Measurements from ENCODE around the gene TRPM3.

Gene TRPM3

DNA sequence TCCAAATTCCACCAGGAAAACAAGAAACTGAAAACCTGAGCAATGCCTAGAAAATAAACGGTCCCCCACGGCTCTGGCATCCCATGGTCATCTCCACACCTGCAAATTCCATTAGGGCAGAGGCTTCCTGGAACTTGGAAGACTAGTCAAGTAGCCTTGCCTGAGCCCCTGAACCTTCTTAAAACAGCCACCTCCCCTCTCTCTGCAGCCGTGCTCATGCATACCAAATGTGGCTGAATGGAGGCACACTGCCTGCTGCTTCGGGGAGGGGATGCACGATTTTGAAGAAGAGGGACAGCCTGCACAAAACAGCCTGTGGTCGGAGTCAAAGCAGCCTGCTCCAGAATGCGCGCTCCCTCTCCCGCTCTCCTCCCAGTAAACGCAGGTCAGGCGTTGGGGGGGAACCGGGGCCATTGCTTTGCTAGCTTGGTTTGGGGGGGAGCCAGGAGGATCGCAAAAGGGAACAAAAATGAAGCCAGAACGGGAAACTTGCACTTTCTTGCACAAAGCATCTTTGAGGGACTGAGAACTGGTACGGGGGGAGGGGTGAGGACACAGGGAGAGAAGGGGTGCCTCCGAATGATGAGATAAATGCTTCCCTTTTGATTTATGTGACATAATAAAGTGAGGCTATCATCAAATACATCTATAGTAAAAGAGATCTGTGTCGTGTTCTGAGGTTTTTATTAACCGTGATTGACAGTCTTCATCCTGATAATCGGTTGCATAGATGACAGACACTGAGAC is at the start of gene TRPM3:
TRPM3 (minus strand) TSS at position 347 of the 747 bp plus-strand sequence; CDS start at position 80, 267 bp downstream.
- no peak for DNase-seq (ENCODE audit: low read depth)

DNA sequence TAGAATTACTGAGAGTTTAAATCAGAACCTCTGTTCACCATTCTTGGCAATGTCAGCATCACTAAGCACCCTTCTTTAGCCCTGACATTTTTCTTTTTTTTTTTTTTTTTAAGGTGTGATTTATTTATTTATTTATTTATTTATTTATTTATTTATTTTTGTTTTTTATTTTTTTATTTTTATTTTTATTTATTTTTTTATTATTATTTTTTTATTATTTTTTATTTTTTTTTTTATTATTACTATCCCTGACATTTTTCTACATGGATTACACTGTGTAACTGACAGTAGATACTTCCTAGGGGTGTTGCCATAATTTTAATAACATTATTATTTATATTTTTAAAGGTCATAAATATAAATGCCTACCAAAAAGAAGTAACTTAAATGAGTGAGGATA is 47.0 kb upstream of the TRPM3 start:
- DNase-seq (ENCODE audit: low read depth), result no peak

DNA sequence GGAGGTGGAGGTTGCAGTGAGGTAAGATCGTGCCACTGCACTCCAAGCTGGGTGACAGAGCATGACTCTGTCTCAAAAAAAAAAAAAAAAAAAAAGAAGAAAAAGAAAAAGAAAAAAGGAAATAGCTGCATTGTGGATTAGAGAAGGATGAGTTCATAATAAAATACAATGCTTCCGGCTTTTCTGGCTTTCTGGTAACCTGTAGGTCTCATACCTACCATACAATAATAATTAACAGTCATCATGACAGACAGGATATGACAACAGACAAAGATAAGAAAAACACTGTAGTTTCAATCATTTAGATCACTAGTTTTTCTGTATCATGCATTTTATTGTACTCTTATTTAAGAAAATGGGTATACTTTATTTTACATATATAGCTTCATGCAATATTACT is 40.7 kb upstream of the TRPM3 start:
- no peak for DNase-seq (ENCODE audit: low read depth)

DNA sequence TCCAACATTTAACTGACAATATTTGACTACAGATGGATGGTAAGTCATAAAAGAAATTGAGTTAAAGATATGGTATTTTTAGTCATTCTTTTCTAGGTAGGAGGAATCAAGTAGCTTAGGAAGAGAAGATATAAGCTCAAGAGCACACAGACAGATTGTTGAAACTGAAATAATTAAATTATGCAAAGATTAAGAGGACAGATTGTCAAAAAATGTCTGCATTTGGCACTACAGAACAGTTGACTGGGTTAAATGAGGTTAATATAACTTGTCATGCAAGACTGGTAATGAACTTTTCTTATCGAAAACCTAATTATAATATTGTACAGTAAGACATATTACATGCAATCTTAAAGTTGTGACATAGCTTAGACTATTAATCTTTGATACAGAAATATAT is 36.3 kb upstream of the TRPM3 start:
- DNase-seq (ENCODE audit: low read depth), result no peak

DNA sequence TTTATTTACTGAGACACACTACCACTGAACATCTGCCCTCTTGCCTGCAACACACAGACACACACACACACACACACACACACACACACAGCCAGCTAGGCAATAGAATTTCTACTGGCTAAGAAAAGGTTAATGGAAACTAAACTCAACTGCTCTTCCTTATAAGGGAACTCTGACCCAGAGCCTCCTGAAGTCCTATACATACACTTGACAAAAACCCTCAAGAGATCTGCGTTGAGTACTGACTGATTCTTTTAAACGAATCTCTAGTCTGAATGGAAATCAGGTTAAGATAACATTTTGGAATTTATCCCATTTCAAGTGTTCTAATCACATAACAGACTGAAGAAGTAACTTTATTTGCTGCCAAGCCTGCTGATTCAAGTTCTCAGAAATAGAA is 25.9 kb upstream of the TRPM3 start:
- DNase-seq (ENCODE audit: low read depth), result no peak

DNA sequence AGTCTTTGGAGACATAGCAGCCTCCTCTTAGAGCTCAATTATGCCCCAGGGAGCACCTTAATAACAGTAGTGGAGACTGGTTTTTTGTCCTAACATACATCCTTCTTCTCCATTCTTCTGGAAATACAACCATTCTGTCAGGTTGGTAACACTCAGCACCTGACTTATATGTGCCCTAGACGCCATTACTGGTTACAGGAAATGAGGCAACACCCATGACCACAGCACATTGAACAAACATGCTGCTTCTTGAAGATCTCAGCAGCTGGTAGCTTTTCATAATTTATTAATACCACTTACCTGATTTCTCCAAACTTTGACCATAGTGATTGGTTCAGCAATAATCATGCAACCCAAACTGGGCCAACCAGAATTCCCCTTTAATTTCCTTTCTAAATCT is 25.1 kb upstream of the TRPM3 start:
- DNase-seq (ENCODE audit: low read depth), result no peak

DNA sequence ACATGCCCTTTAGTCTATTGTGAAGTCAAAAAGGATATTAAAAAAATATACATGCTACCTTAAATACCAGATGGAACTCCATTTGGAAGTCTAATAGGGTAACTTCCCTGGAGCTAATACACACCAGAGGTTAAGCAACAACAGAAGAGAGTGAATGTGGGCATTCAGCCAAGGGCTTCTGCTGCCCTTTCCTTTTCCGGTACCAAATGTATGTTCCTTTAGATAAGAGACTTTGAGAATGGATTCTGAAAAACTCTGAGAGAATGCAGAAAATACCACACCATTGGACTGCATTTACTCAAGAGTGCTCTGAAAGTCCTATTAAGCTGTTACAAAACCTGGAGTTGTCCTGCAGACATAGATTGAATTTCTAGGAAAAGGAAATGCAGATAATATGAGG is 23.8 kb upstream of the TRPM3 start:
- peak; percentile 61 for DNase-seq (ENCODE audit: low read depth)

DNA sequence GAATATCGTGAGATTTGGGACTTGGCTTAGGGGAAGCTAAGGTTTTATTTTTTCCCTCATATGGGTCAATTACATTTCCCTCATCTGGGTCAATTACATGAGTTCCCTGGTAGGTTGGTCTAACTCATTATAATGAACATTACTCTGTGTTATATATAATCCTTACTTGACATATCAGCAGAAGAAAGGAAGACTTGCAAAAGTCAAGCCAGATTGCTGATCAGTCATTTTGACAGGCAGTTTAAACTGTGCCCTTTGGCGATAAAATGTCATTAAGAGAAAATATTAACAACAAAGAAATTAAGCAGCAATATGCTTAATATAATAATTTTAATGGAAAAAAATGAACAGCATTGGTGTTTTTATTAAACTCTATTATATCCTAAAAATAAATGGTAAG is 23.1 kb upstream of the TRPM3 start:
- DNase-seq (ENCODE audit: low read depth), result no peak

DNA sequence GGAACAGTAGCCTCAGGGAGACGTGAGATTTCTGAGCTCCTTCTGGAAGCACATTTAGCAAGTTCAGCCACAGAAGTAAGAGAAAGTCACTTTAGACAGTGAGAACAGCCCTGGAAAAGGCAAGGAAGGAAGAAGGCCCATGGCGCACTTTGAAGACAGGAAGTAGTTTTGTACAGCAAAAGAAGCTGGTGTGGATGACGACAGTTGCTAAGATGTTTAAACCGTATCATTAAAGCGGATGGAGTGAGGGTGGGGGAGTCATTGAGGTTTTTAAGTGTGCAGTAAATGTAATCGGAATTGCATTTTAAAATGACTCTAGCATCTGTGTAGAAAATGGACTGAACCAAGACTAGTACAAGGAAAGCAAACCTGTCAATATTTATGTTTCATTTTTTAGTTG is 15.3 kb upstream of the TRPM3 start:
- no peak for DNase-seq (ENCODE audit: low read depth)

DNA sequence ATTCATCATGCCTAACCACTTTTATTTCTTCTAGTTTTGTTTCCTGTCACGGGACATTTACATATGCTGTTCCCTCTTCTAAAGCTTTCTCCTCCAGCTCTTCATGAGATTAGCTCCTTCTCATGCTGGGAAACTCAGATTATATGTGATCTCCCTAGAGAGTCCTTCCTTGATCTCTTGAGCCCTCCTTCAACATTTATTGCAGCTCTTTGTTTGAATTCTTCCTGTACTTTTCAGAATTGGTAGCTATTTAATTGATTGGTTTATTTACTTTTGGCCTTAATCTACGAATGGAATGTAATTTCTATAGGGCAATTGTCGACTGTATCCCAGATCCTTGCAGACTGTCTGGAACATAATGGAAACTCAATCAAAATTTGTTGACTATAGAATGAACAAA is 9.7 kb upstream of the TRPM3 start:
- no peak for DNase-seq (ENCODE audit: low read depth)

DNA sequence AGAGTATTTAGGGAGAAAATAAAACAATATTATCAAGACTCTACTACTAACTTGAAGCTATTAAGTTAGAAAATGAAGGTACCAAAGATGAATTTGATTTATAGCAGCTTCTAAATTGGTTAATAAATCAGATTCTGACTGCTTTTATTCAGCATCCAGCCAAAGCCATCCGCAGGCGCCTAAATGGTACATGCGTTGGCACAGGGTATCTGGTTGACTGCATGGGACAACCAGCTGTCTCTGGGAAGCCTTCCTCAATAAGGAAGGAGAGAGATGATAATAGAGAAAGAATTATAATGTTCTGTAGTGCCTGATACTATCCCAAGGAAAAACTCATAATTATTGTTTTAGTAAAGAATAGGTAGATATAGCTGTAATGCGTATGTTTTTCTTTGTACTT is 9.1 kb upstream of the TRPM3 start:
- DNase-seq (ENCODE audit: low read depth), result no peak

DNA sequence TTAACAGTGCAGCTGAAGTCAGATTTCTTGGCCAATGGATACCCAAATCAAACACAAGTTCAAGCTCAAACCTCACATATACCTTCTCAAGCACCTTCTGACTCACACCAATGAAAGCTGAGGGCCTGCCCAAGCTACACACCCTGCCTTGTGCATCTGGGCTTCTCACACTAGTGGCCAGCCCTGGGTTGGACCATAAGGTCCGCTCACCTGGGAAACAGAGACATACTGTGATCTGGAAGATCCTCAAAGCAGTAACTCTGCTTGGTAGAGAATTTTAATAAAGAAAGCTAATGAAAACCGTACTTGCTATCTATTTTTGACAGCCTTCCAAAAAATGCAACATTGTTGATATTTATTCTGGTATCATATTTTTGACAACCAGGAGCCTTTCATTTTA is 7.4 kb upstream of the TRPM3 start:
- no peak for DNase-seq (ENCODE audit: low read depth)

DNA sequence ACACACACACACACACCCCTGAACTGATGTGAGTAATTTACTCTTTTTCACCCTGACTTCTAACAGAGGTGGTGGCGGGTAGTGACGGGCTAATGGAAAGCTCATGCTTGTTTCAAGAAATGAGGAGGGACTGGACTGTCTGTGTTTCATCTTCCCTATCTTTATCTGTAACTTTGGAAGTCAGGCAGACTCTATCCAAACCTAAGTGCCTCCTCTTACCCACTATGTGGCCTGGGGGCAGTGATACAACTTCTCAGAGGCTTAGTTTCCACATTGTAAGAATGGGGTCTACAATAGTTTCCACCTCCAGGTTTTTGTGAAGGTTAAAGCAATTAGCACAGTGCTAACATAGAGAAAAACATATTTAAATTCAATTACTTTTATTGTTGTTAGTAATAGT is 5.9 kb upstream of the TRPM3 start:
- no peak for DNase-seq (ENCODE audit: low read depth)

DNA sequence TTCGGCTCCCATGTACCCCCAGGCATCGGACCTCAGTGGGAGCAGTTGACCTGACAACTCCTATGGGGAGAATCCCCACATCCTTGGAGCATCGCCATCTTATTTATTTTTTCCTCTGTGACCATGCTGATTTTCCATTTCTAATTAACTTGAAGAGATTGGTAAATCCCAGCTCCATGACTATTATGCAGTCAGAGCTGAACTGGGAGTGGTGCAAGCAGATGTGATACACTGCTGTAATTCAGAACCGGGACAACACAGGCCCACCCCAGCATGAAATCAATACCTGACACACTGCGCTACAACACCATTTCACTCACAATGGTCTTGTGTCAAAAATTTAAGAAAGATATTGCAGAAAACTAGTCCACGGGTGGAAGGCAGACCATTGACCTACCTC is 1.0 kb upstream of the TRPM3 start:
- no peak for DNase-seq (ENCODE audit: low read depth)

DNA sequence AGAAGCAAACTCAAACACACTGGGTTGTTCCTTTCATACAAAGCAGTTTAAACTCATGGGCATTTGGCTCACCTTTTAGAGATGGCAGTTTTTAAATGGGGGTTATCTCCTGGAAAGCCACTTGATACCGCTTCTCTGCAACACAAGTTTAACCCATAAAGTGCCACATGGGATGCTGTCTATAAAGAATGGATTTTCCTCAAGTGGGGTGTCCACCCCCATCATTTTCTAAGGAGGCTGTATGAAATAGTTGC is 528 bp upstream of the TRPM3 start:
- no peak for DNase-seq (ENCODE audit: low read depth)

DNA sequence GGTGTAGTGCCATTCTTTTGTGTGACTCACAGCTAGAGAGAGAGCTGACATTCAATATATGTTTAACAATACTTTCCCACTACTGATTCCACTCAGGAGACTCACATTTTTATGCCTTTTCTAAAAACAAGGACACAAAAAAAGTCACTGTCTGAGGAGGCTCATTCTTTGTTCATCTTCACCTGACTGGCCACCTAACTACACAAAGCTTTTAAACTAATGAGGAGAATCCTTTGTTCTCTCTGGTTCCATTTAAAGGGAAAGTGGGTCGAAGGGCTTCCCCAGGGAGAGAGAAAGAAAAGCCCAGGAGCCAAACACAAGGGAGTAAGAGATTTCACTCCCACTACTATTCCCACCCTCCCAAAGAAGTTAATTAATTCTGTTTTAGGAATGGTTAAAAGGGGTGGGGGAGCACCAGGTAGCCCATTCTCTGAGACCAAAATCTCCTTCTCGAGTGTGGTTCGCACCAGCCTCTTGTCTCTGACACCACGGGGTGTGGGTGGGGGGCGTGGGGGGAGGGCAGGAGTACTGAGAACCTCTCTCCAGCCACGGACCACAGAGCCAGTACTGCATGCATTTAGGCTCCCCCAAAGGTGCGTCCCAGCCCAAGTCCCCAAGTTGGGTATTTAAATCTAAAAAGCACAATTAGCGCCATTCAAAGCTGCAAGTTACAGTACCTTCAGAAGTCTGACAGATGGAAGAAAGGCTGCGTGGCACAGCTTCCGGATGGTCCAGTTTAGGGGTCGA is 747 bp downstream of the TRPM3 start:
- no peak for DNase-seq (ENCODE audit: low read depth)

DNA sequence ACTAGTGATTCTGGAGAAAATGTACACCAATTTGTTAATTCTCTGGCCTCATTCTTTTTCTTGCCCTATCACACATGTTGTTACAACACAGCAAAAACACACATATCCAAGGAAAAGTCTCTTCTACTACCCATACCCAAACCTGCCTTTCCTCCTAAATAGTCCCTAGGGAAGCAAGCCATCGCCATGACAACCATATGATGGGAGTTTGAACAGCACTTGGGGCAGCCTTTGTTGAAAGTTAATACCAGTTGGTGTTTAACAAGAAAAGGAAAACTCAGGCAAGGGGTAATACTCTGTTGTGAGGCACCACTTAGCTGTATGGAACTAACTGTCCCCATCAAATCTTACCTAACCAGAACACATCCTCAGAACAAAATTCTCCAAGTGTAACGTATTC is 1.7 kb downstream of the TRPM3 start:
- DNase-seq (ENCODE audit: low read depth), result no peak

DNA sequence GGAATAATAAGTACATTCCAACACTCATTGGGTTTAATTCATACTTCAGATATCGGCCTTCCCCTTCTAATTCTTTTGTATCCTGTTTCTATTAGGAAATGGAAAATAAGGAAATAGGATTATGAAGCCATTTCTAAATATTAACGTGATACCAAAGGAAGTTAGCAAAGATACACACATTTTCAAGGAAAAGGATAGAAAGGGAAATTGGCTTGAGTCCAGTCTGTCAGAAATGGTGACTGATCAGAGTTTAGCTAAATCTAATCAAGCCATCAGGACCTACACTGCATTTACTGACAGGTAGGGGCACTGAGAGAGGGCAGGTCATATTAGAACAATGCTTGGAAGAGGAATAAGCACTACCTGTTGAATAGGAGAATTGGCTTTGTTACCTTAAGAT is 3.1 kb downstream of the TRPM3 start:
- DNase-seq (ENCODE audit: low read depth), result no peak

DNA sequence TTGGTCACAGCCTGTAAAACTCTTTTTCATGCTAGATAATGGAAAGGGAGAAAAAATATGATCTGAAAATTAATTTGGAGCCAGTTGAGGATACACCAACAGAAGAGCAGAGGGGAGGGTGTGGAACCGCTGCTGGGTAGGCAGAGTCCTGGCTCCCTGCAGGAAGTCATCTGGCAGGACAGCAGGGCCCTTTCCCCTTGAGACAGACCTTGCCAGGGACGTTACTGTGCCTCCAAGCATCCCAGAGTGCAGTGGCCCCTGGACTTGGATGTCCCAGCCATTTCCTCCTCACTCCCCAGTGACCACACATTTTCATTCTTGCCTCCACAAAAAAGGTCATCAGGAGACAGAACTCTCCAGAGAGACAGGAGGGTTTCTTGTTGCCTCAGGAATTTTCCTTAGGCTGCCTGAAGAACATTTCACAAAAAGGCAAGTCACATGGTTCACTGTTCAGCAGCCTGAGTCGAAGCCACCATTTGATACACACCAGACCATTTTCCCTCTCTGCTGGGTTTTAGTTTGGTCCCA is 5.9 kb downstream of the TRPM3 start:
- DNase-seq (ENCODE audit: low read depth), result no peak

DNA sequence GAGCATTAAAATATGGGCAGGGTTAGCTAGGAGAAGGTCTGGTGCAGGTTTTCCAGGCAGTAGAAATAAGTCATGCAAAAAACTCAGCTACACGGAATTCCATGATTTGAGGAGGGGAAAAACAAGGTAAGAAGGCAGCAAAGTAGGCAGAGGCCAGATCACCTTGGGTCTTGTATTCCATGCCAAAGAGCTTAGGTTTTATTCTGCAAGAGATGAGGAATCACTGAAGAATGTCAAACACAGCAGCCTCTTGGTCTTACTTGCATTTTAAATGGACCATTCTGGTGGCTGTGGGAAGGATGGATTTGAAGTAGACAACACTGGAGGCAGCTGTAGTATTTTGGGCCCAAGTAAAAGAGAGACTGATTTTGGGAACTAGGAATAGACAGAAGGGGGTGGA is 8.6 kb downstream of the TRPM3 start:
- peak; percentile 0 for DNase-seq (ENCODE audit: low read depth)

DNA sequence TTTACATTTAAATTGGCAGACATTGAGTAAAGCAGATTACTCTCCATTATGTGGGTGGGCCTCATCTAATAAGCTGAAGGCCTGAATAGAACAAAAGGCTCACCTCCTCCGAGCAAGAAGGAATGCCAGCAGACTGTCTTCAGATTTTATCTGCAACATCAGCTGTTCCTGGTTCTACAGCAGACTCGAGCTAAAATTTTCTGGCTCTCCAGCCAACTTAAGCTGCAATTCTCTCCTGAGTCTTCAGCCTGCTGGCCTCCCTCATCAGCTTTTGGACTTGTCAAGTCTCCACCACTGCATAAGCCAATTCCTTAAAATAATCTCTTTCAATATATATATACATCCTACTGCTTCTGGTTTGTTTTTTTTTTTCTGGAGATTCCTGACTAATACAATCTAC is 12.5 kb downstream of the TRPM3 start:
- no peak for DNase-seq (ENCODE audit: low read depth)

DNA sequence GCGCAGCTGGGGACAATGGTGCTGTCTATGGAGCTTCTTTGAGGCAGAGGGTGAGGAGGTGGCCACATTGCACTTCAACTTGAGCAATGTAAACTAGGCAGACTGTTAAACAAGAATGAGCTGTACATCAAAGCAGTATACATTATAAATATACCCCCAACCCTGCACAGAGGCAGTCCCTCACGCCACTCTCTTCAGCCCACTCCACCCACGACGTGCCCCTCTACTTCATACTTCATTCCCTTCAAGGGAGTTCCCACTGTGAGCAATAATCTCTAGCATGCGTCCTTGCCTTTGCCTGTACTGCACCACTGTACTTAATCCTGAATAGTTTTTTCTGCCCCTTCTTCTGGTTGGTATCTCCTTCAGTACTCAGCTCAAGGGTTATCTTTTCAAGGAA is 14.4 kb downstream of the TRPM3 start:
- DNase-seq (ENCODE audit: low read depth), result no peak

DNA sequence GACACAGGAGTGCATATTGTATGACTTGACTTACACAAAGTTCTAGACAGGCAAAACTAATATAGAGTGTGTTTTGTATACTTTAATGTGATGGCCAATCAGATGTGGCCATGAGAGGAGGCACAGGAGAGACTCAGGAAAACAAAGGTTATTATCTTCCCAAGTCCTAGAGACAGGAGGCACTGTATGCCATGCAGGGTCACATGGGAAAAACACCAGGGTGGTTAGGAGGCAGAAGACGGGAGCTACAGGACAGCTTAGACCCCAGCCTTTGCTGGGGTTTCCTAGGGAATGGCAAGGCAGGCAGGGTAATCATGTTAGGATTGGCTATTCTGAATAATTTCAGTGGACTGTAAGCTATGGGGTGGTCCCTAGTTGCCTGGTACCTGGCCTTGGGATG is 16.2 kb downstream of the TRPM3 start:
- no peak for DNase-seq (ENCODE audit: low read depth)

DNA sequence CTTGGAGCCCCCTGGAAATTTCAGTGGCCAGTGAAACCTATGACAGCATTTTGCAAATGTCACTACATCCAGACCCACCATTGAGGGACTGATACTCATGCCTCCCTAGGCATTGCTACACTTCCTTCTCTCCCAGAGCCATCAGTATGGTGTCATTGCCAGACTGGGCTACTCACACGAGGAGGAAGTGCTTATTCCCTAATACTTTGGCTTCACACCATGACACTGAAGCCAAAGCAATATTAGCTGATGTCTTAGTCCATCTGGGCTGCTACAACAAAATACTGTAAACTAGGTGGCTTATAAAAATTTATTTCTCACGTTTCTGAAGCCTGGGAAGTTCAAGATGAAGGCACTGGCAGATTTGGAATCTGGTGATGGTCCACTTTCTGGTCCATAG is 22.6 kb downstream of the TRPM3 start:
- DNase-seq (ENCODE audit: low read depth), result no peak

Measured in amniotic epithelial cell (primary cell).